Stimulated activated CD4-positive, alpha-beta T cell treated with anti-CD3 and anti-CD28 coated beads, Interleukin-4, amount 100 ng/mL, for 48 hours (primary cell): ENCODE results near the gene FAM181A.

Experiments used
- DNase-seq, 2 donors: peaks; one replicate each; pipeline ENCODE4 v3.0.0-alpha.2; 2020; ENCODE audit warnings: low read depth in 2 of 2

Gene FAM181A

DNA sequence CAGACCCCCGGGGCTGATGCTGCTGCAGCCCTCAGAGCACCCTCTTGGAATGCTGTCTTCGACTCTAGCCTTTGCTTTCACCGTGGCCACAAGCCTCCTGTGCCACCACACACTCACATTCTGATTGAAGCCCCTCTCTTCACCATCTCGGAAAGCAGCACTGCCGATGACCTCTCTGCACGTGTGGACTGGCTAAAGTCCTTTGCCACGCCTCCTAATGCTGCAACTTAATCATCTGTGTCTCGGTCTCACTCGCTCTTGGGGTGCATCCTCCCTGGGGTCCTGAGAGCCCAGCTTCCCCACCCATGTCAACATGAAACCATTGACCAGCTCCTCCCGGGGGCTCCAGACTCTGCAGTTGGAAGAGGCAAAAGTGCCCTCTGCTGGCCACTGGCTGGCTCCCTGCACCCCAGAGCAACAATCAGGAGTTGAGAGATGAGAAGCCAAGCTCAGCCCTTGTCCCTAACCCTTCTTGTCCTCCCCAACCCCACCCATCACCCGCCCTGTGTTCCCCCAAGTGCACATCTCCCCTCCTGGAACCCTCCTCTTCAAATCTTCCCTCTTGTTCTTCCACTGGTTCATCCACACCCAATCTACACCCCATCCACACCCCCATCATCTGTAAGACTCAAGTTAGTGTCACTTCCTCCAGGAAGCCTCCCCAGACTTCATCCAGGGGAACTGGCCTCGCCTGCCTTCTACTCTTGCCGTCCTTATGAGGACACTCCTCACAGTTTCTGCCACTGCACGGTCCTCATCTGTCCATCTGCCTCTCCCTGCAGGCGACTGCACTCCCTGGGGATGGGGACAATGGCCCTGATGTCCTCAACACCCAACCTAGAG is 23.6 kb upstream of the FAM181A start:
- DNase-seq, result no peak

DNA sequence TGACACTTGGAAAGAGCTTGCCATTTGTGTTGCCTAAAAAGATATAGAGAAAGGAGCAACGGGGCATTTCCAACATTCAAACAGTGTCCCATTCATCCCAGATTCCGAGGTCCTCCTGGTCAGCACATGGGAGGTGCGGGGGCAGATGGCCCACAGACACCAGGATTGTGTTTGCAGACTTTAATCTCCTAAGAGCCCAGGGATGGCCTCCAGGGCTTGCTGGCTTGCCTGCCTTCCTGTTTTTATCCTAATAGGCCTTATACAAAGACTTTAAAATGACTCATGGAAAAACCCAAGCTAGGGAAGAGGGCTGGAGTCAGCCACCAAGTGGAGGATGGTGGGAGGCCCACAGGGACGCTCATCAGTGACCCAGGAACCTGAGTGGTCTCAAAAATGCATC is 21.5 kb upstream of the FAM181A start:
- no peak for DNase-seq

DNA sequence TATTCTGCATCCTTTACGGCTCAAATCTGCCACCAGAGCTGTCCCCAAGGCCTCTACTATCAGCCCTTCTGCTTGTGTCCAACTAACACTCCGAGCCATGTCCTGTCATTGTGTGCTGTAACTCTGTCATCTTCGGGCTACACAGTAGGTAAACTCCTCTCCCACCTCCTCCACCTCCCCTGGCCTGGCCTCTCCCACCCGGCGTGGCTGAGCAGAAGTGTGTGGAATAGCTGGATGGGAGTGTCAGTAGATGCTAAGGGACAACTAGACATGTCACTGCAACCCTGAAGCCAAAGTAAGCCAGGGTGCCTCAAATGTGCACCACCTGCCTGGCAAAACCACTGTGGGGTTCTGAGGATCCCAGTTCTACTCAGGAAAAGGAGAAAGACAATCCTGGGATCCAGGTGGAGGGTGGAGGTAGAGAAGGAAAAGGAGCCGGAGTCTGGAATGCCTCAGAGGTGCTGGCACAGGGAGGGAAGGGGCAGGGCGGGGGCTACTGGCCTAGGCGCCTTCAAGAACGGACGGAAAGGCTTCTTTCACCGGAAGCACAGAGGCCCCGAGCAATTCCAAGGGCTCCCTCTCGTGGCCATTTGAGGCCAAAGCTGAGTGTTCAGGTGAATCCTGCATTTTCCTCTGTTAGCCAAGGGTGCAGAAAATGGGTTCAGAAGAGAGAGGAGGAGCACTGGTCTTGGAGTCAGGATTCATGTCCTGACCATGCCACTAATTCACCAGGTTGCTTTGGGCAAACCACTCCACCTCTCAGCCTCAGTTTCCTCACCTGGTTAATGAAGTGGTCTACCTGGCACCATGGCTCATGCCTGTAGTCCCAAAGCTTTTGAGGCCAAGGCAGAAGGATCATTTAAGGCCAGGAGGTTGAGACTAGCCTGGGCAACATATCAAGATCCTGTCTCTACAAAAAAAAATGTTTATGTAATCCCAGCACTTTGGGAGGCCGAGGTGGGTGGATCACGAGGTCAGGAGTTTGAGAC is 20.5 kb upstream of the FAM181A start:
- peak; percentile 21 to 61 for DNase-seq

DNA sequence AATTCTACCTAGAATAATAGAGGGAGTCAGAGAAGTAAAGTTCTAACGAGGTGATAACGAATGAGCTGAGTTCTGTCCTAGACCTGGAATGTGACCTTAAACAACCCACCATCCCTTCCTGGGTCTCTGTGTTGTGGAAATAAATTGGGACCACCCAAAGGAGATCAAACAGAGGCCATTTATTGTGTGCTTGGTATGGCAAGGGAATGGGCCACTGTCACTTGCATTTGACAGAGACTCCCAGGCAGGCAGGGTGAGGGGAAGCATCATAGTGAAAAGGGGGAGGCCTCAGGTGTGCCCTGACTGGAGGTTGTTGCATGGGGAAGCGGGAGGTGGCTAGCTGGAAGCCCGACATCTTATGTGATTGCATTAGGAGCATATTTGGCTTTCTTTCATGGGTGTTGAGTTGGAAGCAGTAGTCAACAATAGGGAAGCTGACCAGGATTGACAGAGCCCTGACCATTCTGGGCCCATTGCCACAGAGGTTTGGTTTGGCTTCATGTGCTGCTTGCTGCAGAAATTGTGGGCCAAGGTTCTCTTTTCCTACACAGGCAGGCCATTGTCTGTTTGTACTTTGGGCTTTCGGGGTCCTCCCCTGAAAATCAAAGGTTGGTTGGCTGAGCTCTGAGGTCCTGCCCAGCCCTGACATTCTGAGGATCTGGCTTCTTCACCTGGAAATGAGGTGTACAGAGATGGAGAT is 17.6 kb upstream of the FAM181A start:
- no peak for DNase-seq

DNA sequence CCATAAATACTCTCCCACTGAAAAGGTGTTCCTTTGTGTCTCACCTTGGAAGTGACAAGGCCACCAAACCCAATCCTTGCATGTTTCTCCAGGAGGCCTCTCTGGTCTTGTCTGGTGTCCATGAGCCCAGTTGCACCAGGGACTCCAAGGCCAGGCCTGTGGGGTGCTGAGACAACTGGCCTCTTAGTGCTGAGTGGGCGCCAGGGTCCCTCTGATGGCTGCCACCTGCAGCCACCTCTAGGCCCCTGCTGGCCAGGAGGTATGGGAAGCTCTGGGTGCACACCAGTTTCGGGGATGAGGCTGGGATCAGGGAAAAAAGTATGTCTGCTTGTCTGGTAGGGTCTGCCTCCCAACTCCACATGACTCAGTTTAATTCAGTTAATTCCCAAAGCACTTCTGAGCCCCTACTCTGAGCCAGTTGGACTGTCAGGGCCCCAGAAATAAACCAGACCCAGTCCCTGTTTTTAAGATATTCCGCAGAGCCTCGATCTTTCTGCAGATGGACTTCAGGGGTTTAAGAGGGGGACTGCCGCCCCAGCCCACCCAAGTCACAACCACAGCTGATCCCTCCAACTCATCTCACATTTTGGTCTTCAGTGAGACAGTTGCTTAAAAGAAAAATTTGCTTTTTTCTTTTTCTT is 15.0 kb upstream of the FAM181A start:
- DNase-seq, result no peak

DNA sequence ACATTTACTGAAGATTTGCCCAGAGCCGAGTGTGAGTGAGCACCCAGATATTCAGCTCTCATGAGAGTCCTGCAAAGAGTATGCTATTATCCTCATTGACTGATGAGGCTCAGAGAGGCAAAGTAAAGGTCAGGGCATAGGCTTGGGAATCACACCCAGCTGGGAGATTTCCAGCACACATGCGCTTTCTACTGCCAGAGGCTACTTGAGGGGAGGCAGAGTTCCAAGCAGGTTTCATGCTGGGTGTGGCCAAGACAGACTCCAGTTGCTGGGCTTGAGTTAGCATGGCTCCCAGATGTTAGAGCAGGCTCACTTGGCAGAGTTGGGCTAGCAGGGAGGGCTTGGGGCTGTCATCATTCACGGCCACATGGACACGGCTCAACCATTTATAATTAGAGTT is 14.4 kb upstream of the FAM181A start:
- DNase-seq, result no peak

DNA sequence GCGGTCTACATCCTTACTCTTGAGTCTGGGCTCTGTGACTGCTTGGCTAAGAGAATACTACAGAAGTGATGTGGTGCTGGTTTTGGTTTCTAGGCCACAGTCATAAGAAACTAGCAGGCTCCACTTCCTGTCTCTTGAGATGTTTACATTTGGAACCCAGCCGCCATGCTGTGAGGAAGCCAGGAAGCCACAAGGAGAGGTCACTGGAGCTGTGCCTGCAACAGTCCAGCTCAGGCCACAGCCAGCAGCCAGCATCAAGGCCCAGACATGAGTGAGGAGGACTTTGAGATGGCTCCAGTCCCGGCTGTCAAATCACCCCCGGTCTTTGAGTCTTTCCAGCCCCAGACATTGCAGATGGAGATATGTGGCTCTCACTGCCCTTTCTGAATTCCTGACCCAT is 12.9 kb upstream of the FAM181A start:
- DNase-seq, result no peak

DNA sequence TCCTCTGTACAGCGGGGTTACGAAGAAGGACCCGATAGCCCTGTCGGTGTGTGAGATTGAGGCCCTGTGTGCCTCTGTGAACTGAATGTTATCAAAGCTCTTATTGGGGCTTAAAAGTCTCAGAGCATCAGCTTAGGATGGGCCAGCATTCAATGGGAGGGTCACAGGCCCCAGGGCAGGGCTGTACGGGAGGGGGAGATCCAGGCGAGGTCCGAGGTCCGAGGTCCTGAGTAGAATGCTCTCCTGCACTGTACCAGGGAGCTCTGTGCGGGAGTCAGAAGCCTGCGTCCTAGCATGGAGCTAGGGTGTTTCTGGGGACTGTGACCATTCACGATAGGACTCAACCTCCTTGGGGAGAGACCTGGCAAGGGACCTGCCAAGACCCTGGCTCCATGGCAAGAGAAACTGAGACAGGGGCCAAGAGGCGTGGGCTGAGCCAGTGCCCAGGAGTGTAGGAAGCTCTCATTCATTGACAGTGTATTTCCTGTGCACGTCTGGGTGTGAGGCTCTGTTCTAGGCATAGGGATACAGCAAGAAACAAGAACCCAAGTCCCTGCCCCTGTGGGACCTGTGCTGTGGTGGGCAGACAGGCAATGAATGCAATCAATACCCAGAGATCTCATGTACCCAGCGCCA is 12.0 kb upstream of the FAM181A start:
- DNase-seq, result no peak

DNA sequence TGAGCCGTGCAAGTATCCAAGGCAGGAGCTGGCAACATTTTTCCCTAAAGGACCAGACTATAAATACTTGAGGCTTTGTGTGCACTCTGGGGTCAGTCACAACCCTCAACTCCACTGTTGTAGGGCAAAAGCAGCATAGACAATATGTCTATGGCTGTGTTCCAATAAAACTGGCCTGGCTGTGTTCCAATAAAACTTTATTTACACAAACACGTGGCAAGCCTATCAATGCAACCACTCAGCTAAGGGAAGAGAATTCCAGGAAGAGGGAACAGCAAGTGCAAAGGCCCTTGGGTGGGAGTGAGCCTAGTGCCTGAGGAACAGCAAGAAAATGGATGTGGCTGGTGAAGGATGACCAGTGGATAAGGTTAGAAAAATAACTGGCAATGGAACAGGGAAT is 11.3 kb upstream of the FAM181A start:
- DNase-seq, result no peak

DNA sequence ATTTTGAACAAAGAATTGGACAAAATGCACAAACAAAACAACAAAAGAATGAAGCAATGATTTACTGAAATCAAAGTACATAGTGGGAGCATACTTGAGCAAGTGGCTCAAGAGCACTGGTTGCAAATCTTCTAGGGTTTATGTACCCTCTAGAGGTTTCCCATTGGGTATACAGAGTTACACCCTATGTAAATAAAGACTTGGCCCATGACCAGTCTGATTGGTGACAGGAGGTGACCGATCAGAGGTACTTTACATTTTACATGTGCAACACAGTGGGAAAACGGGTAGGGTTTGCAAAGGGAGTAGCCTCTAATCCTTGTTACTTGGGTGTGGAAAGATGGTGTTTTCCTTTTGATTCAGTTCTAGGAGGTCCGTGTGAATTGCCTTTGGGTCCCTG is 10.6 kb upstream of the FAM181A start:
- DNase-seq, result no peak

DNA sequence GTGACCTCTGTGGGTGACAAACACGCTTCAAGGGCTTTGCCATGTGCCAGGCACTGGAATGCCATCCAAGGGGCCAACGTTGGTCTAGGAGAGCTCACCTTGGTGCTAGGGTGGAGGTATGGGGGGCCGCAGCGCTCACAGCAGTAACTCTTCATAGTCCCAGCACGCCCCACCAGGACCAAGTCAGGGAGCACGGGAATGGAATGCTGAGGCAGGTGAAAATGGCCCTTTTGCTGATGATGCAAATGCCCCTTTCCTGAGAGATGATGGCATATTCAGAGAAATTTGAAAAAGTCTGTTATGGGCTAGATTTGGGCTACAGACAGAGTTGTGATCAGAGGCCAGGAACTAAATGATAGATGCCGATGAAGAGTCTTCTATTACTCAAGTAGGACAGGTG is 10.0 kb upstream of the FAM181A start:
- DNase-seq, result no peak

DNA sequence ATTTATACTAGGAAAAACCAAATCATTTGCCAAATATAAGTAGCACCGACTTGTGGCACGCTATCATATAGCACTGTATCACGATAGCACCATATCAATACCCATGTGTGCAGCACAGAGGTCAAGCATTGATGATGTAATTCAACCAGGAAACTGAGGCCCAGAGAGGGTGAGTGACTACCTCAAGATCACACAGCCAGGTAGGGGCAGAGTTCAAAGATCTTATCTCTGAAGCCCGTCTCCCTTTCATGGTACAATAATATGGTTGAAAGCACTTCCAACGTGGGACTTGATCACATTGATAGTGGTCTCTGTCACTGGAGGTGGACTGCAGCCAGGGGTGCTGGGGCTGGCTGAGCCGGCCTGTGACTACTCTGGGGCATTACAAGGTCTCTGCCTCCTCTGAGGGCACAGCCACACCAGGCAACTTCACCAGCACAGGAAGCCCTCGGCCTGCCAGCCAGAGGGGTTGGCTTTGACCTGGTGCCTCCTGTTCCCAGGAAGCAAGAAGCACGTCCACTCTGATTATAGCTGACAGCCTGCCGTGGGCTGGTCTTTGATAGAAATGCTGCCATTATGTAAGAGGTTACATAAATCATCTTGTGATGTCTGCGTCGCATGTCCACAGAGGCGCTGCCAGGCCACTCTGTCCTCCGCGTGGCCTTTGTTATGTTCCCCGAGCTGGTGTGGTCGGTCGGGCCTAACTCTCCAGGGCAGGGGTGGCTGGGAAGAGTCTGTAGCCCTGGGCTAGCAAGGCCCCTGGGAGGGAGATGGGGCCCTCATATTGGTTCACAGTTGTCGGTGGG is 5.9 kb upstream of the FAM181A start:
- no peak for DNase-seq

DNA sequence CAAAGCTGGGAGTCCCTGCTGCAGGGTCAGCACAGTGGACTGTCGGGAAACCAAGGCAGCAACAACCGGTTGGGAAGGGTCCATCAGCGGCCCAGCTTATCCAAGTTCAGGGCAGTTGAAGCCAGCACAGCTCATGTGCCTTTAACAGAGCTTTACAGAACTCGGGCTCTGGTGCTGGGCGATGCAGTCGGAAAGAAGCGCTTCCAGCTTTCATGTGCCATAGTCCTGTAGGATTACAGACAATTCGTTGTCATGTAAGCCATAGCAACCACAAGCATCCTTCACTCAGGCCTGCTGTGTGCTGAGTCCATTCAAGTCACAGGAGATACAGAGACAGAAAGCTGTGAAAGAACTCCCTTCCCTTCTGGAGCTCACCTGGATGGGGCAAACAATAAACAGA is 3.5 kb upstream of the FAM181A start:
- no peak for DNase-seq

DNA sequence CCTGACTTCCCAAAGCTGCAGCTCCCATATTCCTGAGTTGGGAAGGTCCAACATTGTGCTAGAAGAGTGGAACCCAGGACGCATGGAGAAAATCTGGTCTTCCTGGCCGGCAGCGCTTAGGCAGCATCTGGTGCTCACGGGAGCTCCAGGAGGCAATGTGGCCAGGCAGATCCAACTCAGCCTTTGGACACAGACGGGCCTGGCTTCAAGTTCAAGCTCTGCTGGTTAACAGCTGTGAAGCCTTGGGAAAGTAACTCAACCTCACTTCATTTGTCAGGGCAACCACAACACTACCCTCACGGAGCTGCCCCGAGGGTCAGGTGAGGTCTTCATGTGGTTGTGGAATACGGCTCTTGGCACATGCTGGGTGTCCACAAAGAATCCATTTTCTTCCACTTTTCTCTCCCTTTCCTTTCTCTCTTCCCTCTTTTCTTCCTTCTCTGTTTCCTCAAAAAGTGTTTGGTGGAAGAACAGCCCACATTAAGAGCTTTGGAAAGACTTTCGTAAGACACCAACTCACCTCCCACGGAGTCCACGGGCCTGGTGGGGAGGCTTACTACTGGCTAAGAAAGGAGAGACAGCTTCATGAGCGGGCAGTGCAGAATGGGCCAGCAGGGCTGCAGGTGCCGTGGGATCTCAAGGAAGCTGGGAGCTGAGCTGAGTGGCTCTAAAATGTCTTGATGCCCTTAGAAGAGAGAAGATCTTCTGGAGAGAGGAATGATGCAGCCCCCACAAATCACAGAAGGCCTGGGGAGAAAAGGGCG is 2.4 kb upstream of the FAM181A start:
- no peak for DNase-seq

DNA sequence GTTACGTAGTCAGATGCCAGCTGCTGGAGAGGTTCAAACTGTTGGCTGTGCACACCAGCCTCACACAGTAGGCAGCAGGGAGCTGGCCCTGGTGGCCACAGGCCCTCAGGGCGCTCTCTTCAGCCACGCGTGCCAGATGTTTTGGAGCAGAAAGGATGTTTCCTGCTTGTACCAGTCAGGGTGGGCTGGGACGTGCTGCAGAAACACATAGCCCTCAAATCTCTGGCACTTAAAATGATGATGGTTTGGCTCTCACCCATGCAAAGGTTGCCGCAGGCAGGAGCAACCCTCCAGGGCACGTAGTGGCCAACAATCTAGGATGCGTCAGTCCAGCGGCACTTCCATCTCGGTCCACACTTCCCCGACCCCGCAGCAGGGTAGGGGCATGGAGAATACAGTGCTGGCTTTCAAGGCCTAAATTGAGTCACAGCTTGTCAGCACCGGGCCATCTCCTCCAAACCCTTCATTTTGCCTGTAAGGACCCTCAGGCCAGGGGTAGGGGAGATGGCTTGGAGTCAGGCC is 1.7 kb upstream of the FAM181A start:
- DNase-seq, result no peak

DNA sequence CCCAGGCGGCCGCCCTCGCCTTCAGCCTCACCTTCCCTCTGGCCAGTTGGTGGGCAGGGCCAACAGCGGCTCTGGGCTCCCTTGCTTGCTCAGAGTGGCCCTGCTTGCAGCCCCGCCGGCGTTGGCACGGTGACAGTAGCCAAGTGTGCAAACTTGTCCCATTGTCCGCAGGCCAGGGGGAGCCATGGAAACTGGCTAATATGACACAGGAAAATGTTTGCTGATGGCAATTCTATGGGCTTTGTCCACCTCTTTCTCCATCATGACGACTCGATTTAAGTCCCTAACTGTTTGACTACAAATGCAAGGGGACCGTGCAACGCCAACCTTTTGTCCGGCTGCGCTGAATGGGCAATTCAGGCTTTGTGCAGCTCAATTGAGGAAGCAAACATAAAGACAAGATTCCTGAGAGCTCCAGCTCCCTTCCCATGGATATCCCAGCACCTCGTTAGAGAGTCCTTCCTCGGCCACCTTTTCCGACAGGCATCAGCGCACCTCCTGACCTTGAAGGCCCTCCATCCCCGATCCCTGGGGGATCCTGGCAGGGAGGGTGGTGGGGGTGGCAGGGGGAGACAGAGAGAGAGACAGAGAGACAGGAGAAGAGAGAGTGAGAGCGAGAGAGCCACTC is 785 bp upstream of the FAM181A start:
- DNase-seq, result no peak

DNA sequence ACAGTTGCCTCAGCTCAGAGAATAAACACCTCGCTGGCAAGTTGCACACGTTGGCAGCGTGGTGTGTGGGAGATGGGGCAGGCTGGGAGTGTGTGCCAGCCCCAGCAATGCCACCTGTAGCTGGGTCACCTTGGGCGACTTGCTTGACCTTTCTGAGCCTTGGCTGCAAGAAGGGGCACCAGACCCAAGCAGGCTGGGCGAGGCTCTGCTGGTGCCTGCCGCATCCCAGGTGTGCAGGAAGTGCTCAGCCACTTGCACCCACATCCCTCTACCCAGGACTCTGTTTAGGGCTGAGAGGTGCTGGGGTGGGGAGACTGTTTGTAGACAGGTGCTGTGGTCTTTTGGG is 629 bp downstream of the FAM181A start:
- no peak for DNase-seq

DNA sequence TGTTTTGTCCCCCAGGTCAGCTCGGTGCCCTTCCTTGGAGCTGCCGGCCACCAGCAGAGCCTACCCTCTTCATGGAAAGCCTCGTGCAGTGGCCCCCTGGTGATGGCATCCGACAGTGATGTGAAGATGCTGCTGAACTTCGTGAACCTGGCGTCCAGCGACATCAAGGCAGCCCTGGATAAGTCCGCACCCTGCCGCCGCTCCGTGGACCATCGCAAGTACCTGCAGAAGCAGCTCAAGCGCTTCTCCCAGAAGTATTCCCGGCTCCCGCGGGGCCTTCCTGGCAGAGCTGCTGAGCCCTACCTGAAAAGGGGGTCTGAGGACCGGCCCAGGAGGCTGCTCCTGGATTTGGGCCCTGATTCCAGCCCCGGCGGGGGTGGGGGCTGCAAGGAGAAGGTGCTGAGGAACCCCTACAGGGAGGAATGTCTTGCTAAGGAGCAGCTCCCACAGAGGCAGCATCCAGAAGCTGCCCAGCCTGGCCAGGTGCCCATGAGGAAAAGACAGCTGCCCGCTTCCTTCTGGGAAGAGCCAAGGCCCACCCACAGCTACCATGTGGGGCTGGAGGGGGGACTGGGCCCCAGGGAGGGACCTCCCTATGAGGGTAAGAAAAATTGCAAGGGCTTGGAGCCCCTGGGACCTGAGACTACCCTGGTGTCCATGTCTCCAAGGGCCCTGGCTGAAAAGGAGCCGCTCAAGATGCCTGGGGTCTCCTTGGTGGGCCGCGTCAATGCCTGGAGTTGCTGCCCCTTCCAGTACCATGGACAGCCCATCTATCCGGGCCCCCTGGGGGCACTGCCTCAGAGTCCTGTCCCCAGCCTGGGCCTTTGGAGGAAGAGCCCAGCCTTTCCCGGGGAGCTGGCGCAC is 1.3 kb downstream of the FAM181A start:
- no peak for DNase-seq
